Measurements from ENCODE around the gene SMIM24.

DNA sequence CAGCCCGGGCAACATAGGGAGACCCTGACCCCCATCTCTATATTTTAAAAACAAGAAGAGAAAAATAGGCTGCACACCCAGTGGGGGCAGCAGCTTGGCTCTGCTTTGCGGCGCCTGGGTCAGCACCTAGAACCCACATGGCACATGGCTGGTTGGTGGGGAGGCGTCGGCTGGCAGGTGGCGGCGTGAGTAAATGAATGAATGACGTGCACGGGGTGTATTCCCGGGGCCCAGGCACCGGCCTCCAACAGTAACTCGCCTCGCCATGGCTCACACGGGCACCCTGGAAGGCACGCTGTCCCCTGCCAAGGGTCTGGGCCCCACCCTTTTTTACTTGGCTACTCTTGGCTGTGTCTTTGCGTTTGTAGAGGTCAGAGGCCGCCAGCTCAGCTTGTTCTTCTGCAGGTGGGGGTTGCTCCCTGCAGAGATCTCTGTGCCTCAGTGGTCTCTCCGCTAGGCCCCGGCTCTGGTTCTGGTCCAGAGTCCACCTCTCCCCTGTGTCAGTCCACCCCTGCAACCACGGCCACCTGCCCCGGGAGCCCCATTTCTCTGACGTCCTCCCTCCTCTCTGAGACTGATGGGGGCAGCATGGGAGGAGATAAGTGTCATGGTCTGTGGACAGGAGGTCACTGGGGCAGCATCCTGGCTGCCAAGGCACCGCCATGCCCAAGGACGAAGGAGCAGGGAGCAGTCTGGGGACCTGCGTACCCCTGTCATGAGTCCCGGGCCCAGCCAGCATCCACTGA, 31.4 kb upstream of the SMIM24 start:
- TF ChIP-seq, protein P1, sequence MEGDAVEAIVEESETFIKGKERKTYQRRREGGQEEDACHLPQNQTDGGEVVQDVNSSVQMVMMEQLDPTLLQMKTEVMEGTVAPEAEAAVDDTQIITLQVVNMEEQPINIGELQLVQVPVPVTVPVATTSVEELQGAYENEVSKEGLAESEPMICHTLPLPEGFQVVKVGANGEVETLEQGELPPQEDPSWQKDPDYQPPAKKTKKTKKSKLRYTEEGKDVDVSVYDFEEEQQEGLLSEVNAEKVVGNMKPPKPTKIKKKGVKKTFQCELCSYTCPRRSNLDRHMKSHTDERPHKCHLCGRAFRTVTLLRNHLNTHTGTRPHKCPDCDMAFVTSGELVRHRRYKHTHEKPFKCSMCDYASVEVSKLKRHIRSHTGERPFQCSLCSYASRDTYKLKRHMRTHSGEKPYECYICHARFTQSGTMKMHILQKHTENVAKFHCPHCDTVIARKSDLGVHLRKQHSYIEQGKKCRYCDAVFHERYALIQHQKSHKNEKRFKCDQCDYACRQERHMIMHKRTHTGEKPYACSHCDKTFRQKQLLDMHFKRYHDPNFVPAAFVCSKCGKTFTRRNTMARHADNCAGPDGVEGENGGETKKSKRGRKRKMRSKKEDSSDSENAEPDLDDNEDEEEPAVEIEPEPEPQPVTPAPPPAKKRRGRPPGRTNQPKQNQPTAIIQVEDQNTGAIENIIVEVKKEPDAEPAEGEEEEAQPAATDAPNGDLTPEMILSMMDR (IDR thresholded peaks at IDR 0.05) = no peak
- TF ChIP-seq ZFX (IDR thresholded peaks at IDR 0.05; ENCODE audit: borderline replicate concordance) = no peak
